Measurements from ENCODE around the gene CARS2.
"Not testable (repeated sequence)": the region's sequence is repeated elsewhere in the genome, so short reads cannot be mapped to it uniquely, and the experiment has no call there.

CARS2 gene

GRCh38 chr13:110616103-110617101 lies 89.5 kb downstream of the CARS2 start:
- no peak for DNase-seq (ENCODE audit: low spot score)

GRCh38 chr13:110615322-110616102 lies 90.4 kb downstream of the CARS2 start, which contains the start of gene NAXD:
Gene NAXD (plus strand): TSS chr13:110615545. CDS start chr13:110615602, 57 bp downstream.
- DNase-seq (ENCODE audit: low spot score): peak; percentile 100

GRCh38 chr13:110615005-110615321 lies 91.0 kb downstream of the CARS2 start:
- DNase-seq (ENCODE audit: low spot score): no peak

- no peak for DNase-seq (ENCODE audit: low spot score)
Observed at GRCh38 chr13:110610955-110611595, 94.8 kb downstream of the CARS2 start.

GRCh38 chr13:110607675-110608224 lies 98.2 kb downstream of the CARS2 start:
- no peak for DNase-seq (ENCODE audit: low spot score)

- not testable (repeated sequence) for DNase-seq (ENCODE audit: low spot score)
Observed at GRCh38 chr13:110606281-110606680, 99.6 kb downstream of the CARS2 start.

GRCh38 chr13:110605132-110605531 lies 100.8 kb downstream of the CARS2 start:
- DNase-seq (ENCODE audit: low spot score): no peak

GRCh38 chr13:110600980-110601379 lies 104.9 kb downstream of the CARS2 start:
- DNase-seq (ENCODE audit: low spot score): no peak

- no peak for DNase-seq (ENCODE audit: low spot score)
Observed at GRCh38 chr13:110600261-110600819, 105.6 kb downstream of the CARS2 start.

- DNase-seq (ENCODE audit: low spot score): no peak
Observed at GRCh38 chr13:110597041-110597689, 108.8 kb downstream of the CARS2 start.

GRCh38 chr13:110593430-110594130 lies 112.3 kb downstream of the CARS2 start:
- peak; percentile 74 for DNase-seq (ENCODE audit: low spot score)

- no peak for DNase-seq (ENCODE audit: low spot score)
Observed at GRCh38 chr13:110592665-110593064, 113.3 kb downstream of the CARS2 start.
